ENCODE results near the gene ADCY2.

ADCY2 gene

DNA sequence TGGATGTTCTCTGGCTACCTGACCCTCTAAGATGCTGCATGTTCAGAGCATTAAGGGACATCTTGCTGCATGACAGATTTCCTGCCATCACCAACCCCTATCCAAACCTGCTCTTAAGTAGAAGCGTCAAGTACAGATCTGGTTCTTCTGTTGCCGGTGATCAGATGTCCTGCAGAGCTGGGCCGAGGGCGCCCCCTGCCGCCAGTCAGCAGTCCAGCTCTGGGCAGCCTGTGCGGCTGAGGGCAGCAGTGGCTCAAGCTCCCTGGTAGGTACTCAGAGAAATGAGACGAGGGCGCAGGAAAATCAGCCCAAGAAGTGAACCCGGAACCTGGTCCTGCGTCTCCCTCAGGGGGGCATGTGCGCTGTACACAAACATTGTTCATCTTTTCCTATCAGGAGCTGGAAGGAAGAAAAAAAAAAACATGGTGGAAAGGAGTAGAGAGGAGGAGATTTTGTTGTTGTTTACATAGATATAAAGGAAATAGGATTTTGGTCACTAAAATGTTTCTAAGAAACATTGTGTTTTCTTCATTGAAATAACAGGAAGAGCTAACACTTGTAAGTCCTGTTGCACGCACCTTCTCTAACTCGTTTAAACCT, 359.2 kb downstream of the ADCY2 start:
- DNase-seq (ENCODE audit: insufficient read length) (no peak), FAIRE-seq (no peak)
- TF ChIP-seq POLR2A (IDR thresholded peaks at IDR 0.05; ENCODE audit: low read depth, low read length) (no peak), TAF1 (IDR thresholded peaks at IDR 0.05; ENCODE audit: borderline replicate concordance, low read depth, low read length) (no peak), POLR2AphosphoS5 (IDR thresholded peaks at IDR 0.05; ENCODE audit: low read depth, low read length) (no peak)

DNA sequence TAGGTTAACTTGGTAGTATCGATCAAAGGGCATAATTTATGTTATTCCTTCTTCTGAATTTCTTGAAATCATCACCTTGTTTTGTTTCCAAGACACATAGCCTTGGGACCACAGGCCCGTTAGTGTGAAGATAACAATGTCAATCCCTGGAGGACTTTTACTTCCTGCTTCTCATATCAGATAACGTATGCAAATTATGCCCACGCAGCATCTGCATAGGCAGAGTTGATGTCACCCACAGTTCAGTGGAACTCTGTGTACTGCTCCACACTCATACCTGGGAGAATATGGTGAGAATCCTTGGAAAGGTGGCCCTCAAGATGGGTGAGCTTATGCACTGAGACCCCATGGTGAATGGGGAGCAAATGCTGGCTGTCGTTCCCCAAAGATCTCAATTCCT, 360.0 kb downstream of the ADCY2 start:
- DNase-seq (ENCODE audit: insufficient read length) (no peak), FAIRE-seq (no peak)
- TF ChIP-seq POLR2A (IDR thresholded peaks at IDR 0.05; ENCODE audit: low read depth, low read length) (no peak), TAF1 (IDR thresholded peaks at IDR 0.05; ENCODE audit: borderline replicate concordance, low read depth, low read length) (no peak), POLR2AphosphoS5 (IDR thresholded peaks at IDR 0.05; ENCODE audit: low read depth, low read length) (no peak)

GRCh38 chr5:7756453-7756852, 360.5 kb downstream of the ADCY2 start:
- DNase-seq (ENCODE audit: insufficient read length), result no peak
- FAIRE-seq, result no peak

GRCh38 chr5:7759257-7759871, 363.4 kb downstream of the ADCY2 start:
- FAIRE-seq (no peak), DNase-seq (ENCODE audit: insufficient read length) (no peak)

More at GRCh38 chr5:7756453-7756852, 360.5 kb downstream of the ADCY2 start:
- TF ChIP-seq POLR2AphosphoS5 (IDR thresholded peaks at IDR 0.05; ENCODE audit: low read depth, low read length), result no peak
- no peak for TF ChIP-seq TAF1 (IDR thresholded peaks at IDR 0.05; ENCODE audit: borderline replicate concordance, low read depth, low read length)
- TF ChIP-seq POLR2A (IDR thresholded peaks at IDR 0.05; ENCODE audit: low read depth, low read length), result no peak

GRCh38 chr5:7759951-7760580, 364.1 kb downstream of the ADCY2 start:
- FAIRE-seq, result no peak

More at GRCh38 chr5:7759257-7759871, 363.4 kb downstream of the ADCY2 start:
- no peak for TF ChIP-seq POLR2AphosphoS5 (IDR thresholded peaks at IDR 0.05; ENCODE audit: low read depth, low read length)
- TF ChIP-seq POLR2A (IDR thresholded peaks at IDR 0.05; ENCODE audit: low read depth, low read length), result no peak
- no peak for TF ChIP-seq TAF1 (IDR thresholded peaks at IDR 0.05; ENCODE audit: borderline replicate concordance, low read depth, low read length)

DNA sequence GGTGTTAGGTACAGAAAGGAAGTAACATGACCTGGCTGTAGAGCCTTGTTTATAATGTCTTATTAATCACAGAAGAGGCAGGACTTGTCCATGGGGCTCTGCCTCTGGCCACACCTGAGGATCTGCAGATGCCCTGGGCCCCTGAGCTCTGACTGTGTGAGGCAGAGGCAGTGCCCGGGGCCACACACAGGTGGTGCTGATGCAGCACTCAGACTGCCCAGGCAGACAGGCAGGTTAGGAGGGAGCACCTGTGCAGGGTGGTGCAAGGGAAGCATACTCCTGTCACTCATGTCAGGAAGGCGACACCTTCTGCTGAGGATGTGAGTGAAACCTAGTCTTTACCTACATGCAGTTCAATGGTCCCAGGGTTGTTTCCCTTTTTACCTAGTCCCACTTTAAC, 366.3 kb downstream of the ADCY2 start:
- TF ChIP-seq POLR2A (IDR thresholded peaks at IDR 0.05; ENCODE audit: low read depth, low read length), result no peak
- TF ChIP-seq POLR2AphosphoS5 (IDR thresholded peaks at IDR 0.05; ENCODE audit: low read depth, low read length), result no peak
- no peak for TF ChIP-seq TAF1 (IDR thresholded peaks at IDR 0.05; ENCODE audit: borderline replicate concordance, low read depth, low read length)
- DNase-seq (ENCODE audit: insufficient read length) (no peak), FAIRE-seq (no peak)

More at GRCh38 chr5:7759951-7760580, 364.1 kb downstream of the ADCY2 start:
- DNase-seq (ENCODE audit: insufficient read length), result no peak
- TF ChIP-seq TAF1 (IDR thresholded peaks at IDR 0.05; ENCODE audit: borderline replicate concordance, low read depth, low read length), result no peak
- TF ChIP-seq POLR2AphosphoS5 (IDR thresholded peaks at IDR 0.05; ENCODE audit: low read depth, low read length), result no peak
- no peak for TF ChIP-seq POLR2A (IDR thresholded peaks at IDR 0.05; ENCODE audit: low read depth, low read length)

GRCh38 chr5:7763621-7764072, 367.7 kb downstream of the ADCY2 start:
- TF ChIP-seq POLR2AphosphoS5 (IDR thresholded peaks at IDR 0.05; ENCODE audit: low read depth, low read length) (no peak), TAF1 (IDR thresholded peaks at IDR 0.05; ENCODE audit: borderline replicate concordance, low read depth, low read length) (no peak), POLR2A (IDR thresholded peaks at IDR 0.05; ENCODE audit: low read depth, low read length) (no peak)
- FAIRE-seq, result no peak
- no peak for DNase-seq (ENCODE audit: insufficient read length)

DNA sequence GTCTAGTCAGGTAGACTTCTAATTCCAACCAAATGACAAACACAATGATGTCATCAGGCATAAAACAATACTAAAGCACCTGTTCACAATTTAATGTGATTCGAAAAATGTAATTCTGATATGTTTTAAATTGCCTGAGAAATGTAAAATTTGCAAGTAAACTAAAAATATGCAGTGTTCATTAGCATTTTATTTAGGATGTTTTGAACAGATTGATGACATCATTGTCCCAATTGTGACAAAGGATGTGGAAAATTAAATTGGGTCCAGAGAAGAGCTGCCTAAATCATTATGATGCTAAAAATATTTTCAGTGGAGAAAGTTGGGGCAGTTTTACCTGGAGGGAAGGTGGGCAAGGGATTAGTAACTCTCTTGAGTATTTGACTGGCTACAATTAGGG, 368.5 kb downstream of the ADCY2 start:
- FAIRE-seq (no peak), DNase-seq (ENCODE audit: insufficient read length) (no peak)
- TF ChIP-seq POLR2AphosphoS5 (IDR thresholded peaks at IDR 0.05; ENCODE audit: low read depth, low read length), result no peak
- no peak for TF ChIP-seq TAF1 (IDR thresholded peaks at IDR 0.05; ENCODE audit: borderline replicate concordance, low read depth, low read length)
- TF ChIP-seq POLR2A (IDR thresholded peaks at IDR 0.05; ENCODE audit: low read depth, low read length), result no peak

DNA sequence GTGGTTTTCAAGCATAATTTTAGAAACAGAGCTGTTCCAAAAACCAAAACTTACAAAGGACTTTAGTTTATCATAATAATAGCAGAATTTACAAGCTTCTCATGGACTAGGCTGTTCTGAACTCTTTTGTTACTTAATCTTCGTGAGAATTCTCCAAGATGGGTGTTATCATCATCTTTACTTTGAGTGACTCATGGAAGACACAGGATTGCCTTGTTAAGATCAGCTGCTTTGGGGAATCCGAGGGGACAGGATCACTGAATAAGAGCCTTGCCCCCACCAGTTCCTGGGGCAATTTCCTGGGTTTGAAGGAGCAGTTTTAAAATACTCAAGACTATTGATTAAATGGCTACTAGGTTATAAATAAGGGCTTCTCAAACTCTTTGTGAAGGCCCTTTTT, 374.5 kb downstream of the ADCY2 start:
- no peak for DNase-seq (ENCODE audit: insufficient read length)
- TF ChIP-seq POLR2AphosphoS5 (IDR thresholded peaks at IDR 0.05; ENCODE audit: low read depth, low read length) (no peak), POLR2A (IDR thresholded peaks at IDR 0.05; ENCODE audit: low read depth, low read length) (no peak), TAF1 (IDR thresholded peaks at IDR 0.05; ENCODE audit: borderline replicate concordance, low read depth, low read length) (no peak)
- FAIRE-seq, result no peak

- TF ChIP-seq TAF1 (IDR thresholded peaks at IDR 0.05; ENCODE audit: borderline replicate concordance, low read depth, low read length) (no peak), POLR2AphosphoS5 (IDR thresholded peaks at IDR 0.05; ENCODE audit: low read depth, low read length) (no peak), POLR2A (IDR thresholded peaks at IDR 0.05; ENCODE audit: low read depth, low read length) (no peak)
- no peak for DNase-seq (ENCODE audit: insufficient read length)
- FAIRE-seq, result no peak
Measured at GRCh38 chr5:7772141-7772540, 376.2 kb downstream of the ADCY2 start.

DNA sequence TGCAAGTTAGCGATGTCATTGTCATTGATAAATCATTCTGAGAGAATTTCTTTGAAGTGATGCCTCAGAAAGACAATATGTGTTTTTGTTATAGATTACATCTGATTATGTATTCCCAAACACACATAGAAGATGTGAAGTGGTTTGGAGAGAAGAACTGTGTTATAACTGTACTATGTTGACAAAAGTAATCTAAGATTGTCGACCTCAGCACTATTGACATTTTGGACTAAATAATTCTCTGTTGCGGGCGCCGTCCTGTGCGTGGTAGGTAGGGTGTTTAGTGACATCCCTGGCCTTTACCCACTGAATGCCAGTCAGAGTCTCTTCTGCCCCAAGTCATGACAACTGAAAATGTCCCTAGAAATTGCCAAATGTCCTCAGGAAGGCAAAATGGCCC, 377.2 kb downstream of the ADCY2 start:
- DNase-seq (ENCODE audit: insufficient read length), result no peak
- no peak for FAIRE-seq
- TF ChIP-seq POLR2A (IDR thresholded peaks at IDR 0.05; ENCODE audit: low read depth, low read length), result no peak
- TF ChIP-seq TAF1 (IDR thresholded peaks at IDR 0.05; ENCODE audit: borderline replicate concordance, low read depth, low read length), result no peak
- TF ChIP-seq POLR2AphosphoS5 (IDR thresholded peaks at IDR 0.05; ENCODE audit: low read depth, low read length), result no peak

GRCh38 chr5:7776442-7776841, 380.5 kb downstream of the ADCY2 start:
- FAIRE-seq, result no peak

More at GRCh38 chr5:7776442-7776841, 380.5 kb downstream of the ADCY2 start:
- no peak for DNase-seq (ENCODE audit: insufficient read length)
- TF ChIP-seq TAF1 (IDR thresholded peaks at IDR 0.05; ENCODE audit: borderline replicate concordance, low read depth, low read length) (no peak), POLR2A (IDR thresholded peaks at IDR 0.05; ENCODE audit: low read depth, low read length) (no peak), POLR2AphosphoS5 (IDR thresholded peaks at IDR 0.05; ENCODE audit: low read depth, low read length) (no peak)

Data from GM12892 (cell line).